GM12878 (cell line): ENCODE data around the gene PLEKHA6.

Experiments used
- CEBPB ChIP-seq, 2 experiments: fragments of 150-350 bp in 1 of 2; IDR thresholded peaks; 2 replicates each; pipeline ENCODE4 v1.6.1; 2012 to 2014; ENCODE audit warnings: low read depth in 2 of 2, low read length in 2 of 2, borderline replicate concordance in 1 of 2, inconsistent platforms in 1 of 2
- MEF2A ChIP-seq: IDR thresholded peaks from 2 replicates; pipeline ENCODE4 v1.6.1; 2011; ENCODE audit warnings: low read depth, mild to moderate bottlenecking, low read length, moderate library complexity; ENCODE audit not compliant: insufficient read depth
- RAD21 ChIP-seq: IDR thresholded peaks from 2 replicates; pipeline ENCODE4 v1.6.1; 2011; ENCODE audit warnings: mild to moderate bottlenecking, low read depth, low read length, moderate library complexity; ENCODE audit not compliant: insufficient read depth

DNA sequence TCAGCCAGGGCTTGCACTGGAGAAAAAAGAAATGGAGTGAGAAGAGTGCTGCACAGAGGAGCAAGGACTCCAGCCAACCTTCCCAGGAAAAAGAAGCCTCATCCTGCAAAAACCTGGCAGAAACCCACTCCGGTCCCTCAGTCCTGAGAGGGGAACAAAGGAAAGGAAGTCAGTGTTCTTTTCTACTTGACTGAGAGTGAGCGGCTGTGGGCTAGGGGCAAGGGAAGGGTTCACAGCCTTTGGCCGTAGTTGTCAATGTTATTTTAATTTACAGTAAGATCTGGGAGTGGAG is 137.0 kb downstream of the PLEKHA6 start:
- TF ChIP-seq RAD21: no peak
- no peak for TF ChIP-seq MEF2A
- TF ChIP-seq CEBPB (IDR thresholded peaks at IDR 0.05; ENCODE audit: borderline replicate concordance in 1 of 2, low read depth in 2 of 2, low read length in 2 of 2): no peak
